ENCODE results near the gene ZDHHC14.

Gene ZDHHC14

DNA sequence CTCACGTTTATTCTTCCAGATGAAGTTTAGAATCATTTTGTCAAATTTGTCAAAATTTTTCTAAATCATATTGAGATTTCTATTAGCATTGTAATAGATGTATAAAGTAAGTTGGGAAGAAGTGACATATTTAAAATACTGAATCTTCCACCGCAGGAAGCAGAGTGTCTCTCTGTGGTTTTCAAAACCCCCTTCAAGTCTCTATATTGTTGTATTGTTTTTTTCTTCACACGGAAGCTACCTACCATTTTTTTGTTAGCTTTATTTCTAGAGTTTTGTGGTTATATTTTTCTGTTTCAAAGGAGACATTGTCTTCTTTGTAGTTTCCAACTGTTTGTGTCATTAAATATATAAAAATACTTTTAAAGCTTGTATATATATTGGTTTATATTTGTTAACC lies 188.6 kb downstream of the ZDHHC14 start:
- Histone ChIP-seq H3K79me2 (ENCODE audit: low read length) (0 out of 2 replicates have a peak, but pooled peaks cover 6% of the 10 kb centered on the region), H3K9ac (ENCODE audit: low read length) (peak overlapping the region; percentile 44), H3K9me2 (replicated peaks; ENCODE audit: insufficient read depth, low read length) (no peaks in the 10 kb centered on the region), H3K27me3 (replicated peaks; ENCODE audit: insufficient read depth, low read length) (no peaks in the 10 kb centered on the region), H4K20me1 (ENCODE audit: insufficient read depth, low read length) (no peaks in the 10 kb centered on the region), H2AFZ (ENCODE audit: low read length) (no peak overlapping the region), H3K36me3 (replicated peaks; ENCODE audit: insufficient read depth, low read length) (no peaks in the 10 kb centered on the region), H3K4me1 (ENCODE audit: low read length) (peaks cover 39% of the 10 kb centered on the region), H3K4me2 (ENCODE audit: low read depth, low read length) (peak overlapping the region; percentile 37; the same call in 1 of the 2 replicates), H3F3A (ENCODE audit: insufficient read depth, low read length) (peaks cover 29% of the 10 kb centered on the region), H3K27ac (ENCODE audit: low read length) (peak overlapping the region; percentile 99), H3K4me3 (ENCODE audit: low read length) (no peak overlapping the region), H3K9me3 (replicated peaks; ENCODE audit: insufficient read depth, low read length) (no peaks in the 10 kb centered on the region)
- peak; percentile 62 for DNase-seq
- no peak for TF ChIP-seq EZH2phosphoT487 (IDR thresholded peaks at IDR 0.05; ENCODE audit: low read length)
- no peak for TF ChIP-seq EZH2 (optimal IDR thresholded peaks at IDR 0.05; ENCODE audit: low read depth, low read length)
- TF ChIP-seq, protein P1, sequence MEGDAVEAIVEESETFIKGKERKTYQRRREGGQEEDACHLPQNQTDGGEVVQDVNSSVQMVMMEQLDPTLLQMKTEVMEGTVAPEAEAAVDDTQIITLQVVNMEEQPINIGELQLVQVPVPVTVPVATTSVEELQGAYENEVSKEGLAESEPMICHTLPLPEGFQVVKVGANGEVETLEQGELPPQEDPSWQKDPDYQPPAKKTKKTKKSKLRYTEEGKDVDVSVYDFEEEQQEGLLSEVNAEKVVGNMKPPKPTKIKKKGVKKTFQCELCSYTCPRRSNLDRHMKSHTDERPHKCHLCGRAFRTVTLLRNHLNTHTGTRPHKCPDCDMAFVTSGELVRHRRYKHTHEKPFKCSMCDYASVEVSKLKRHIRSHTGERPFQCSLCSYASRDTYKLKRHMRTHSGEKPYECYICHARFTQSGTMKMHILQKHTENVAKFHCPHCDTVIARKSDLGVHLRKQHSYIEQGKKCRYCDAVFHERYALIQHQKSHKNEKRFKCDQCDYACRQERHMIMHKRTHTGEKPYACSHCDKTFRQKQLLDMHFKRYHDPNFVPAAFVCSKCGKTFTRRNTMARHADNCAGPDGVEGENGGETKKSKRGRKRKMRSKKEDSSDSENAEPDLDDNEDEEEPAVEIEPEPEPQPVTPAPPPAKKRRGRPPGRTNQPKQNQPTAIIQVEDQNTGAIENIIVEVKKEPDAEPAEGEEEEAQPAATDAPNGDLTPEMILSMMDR (IDR thresholded peaks at IDR 0.05; ENCODE audit: low read length), result no peak

DNA sequence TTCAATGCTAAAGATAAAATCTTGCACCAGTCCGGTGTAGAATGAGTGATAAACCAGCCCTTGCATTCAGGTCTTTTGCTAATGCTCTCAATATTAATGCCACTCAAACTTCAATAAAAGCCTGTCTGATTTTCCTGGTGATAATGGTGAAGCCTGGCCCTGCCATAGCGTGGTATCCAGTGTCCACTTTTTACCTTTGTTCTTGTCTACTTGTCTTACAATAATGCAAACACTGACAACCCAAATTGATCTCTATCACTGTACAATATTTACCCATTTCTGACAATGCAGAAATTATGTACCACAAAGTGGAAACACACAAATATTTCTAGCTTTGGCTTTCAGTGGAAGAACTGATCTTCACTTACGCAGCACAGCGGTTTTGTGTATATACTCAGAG lies 189.1 kb downstream of the ZDHHC14 start:
- H3F3A ChIP-seq (ENCODE audit: insufficient read depth, low read length), result peaks cover 26% of the 10 kb centered on the region
- H3K27me3 ChIP-seq (replicated peaks; ENCODE audit: insufficient read depth, low read length), result no peaks in the 10 kb centered on the region
- H3K9ac ChIP-seq (ENCODE audit: low read length), result peak overlapping the region; percentile 44
- H4K20me1 ChIP-seq (ENCODE audit: insufficient read depth, low read length), result no peaks in the 10 kb centered on the region
- peak overlapping the region; percentile 37; the same call in 1 of the 2 replicates for H3K4me2 ChIP-seq (ENCODE audit: low read depth, low read length)
- TF ChIP-seq, protein P1 (IDR thresholded peaks at IDR 0.05; ENCODE audit: low read length), result no peak
- TF ChIP-seq EZH2phosphoT487 (IDR thresholded peaks at IDR 0.05; ENCODE audit: low read length), result no peak
- DNase-seq, result no peak
- H3K9me2 ChIP-seq (replicated peaks; ENCODE audit: insufficient read depth, low read length), result no peaks in the 10 kb centered on the region
- H3K36me3 ChIP-seq (replicated peaks; ENCODE audit: insufficient read depth, low read length), result no peaks in the 10 kb centered on the region
- no peak overlapping the region for H3K4me3 ChIP-seq (ENCODE audit: low read length)
- peaks cover 34% of the 10 kb centered on the region for H3K4me1 ChIP-seq (ENCODE audit: low read length)
- 0 out of 2 replicates have a peak, but pooled peaks cover 6% of the 10 kb centered on the region for H3K79me2 ChIP-seq (ENCODE audit: low read length)
- peak overlapping the region; percentile 99 for H3K27ac ChIP-seq (ENCODE audit: low read length)
- H3K9me3 ChIP-seq (replicated peaks; ENCODE audit: insufficient read depth, low read length), result no peaks in the 10 kb centered on the region
- H2AFZ ChIP-seq (ENCODE audit: low read length), result no peak overlapping the region

DNA sequence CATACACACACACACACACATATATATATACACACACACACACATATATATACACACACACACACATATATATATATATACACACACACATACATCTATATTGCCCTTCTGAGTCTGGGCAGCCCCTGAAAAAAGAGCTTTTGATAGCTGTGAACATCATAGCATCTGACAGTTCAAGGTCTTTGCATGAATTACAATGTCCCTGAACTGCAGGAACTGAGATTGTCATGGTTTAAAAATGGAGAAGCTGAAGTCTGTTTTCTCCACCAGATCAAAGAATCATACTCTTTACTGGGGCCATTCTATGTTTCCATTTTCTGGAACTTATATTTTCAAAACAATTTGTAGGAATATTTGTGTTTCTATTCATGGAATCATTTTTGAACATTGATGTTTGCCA lies 189.8 kb downstream of the ZDHHC14 start:
- Histone ChIP-seq H3K4me3 (ENCODE audit: low read length) (peak overlapping the region; percentile 34; the same call in 1 of the 2 replicates), H3K27ac (ENCODE audit: low read length) (peak overlapping the region; percentile 99), H3K4me1 (ENCODE audit: low read length) (peaks cover 32% of the 10 kb centered on the region), H3F3A (ENCODE audit: insufficient read depth, low read length) (peaks cover 26% of the 10 kb centered on the region), H2AFZ (ENCODE audit: low read length) (no peak overlapping the region), H3K4me2 (ENCODE audit: low read depth, low read length) (peak overlapping the region; percentile 77), H3K36me3 (replicated peaks; ENCODE audit: insufficient read depth, low read length) (no peaks in the 10 kb centered on the region), H3K9me2 (replicated peaks; ENCODE audit: insufficient read depth, low read length) (no peaks in the 10 kb centered on the region), H3K79me2 (ENCODE audit: low read length) (0 out of 2 replicates have a peak, but pooled peaks cover 6% of the 10 kb centered on the region), H3K9ac (ENCODE audit: low read length) (peak overlapping the region; percentile 86), H3K9me3 (replicated peaks; ENCODE audit: insufficient read depth, low read length) (no peaks in the 10 kb centered on the region), H4K20me1 (ENCODE audit: insufficient read depth, low read length) (no peaks in the 10 kb centered on the region), H3K27me3 (replicated peaks; ENCODE audit: insufficient read depth, low read length) (no peaks in the 10 kb centered on the region)
- DNase-seq, result no peak
- TF ChIP-seq, protein P1 (IDR thresholded peaks at IDR 0.05; ENCODE audit: low read length), result no peak
- TF ChIP-seq EZH2phosphoT487 (IDR thresholded peaks at IDR 0.05; ENCODE audit: low read length) (no peak), EZH2 (optimal IDR thresholded peaks at IDR 0.05; ENCODE audit: low read depth, low read length) (no peak)
